ENCODE data around the gene TIAM2.

GRCh38 chr6:155264693-155265320, 269.7 kb downstream of the TIAM2 start:
- no peak for TF ChIP-seq CTCF (IDR thresholded peaks at IDR 0.05)
- no peak for TF ChIP-seq POLR2A (IDR thresholded peaks at IDR 0.05)

Data from tibial nerve (tissue), 3 donors.